ENCODE data around the gene G3BP1. TPM values are rescaled to one million over a fixed set of nuclear protein-coding genes. Genes with fewer than 3 reads are reported as not detected.

The G3BP1 gene
- total RNA-seq, 4 donors from 2014 or later = 63.7 to 67.7 (median 65.8) TPM

DNA sequence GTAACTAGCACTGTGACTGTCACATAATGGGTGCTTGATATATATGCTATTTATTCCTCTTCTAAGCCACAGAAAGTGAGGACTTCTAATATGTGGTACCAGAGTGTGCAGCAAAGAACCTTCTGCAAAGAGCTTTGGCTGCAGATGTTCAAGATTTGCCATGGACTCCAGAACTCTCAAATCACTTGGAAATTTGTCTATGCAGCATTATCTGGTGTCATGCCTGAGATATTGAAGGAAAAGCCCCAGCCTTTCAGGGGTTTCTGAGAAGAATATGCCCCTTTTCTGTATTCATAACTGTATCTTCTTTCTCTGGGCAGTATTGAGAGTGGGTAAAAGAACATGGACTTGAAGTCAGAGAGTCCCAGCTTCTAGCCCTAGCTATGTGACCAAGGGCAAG is 4.8 kb upstream of the G3BP1 start:
- Histone ChIP-seq H3K27me3 (no peaks in the 10 kb centered on the region), H3K4me3 (no peak overlapping the region)

DNA sequence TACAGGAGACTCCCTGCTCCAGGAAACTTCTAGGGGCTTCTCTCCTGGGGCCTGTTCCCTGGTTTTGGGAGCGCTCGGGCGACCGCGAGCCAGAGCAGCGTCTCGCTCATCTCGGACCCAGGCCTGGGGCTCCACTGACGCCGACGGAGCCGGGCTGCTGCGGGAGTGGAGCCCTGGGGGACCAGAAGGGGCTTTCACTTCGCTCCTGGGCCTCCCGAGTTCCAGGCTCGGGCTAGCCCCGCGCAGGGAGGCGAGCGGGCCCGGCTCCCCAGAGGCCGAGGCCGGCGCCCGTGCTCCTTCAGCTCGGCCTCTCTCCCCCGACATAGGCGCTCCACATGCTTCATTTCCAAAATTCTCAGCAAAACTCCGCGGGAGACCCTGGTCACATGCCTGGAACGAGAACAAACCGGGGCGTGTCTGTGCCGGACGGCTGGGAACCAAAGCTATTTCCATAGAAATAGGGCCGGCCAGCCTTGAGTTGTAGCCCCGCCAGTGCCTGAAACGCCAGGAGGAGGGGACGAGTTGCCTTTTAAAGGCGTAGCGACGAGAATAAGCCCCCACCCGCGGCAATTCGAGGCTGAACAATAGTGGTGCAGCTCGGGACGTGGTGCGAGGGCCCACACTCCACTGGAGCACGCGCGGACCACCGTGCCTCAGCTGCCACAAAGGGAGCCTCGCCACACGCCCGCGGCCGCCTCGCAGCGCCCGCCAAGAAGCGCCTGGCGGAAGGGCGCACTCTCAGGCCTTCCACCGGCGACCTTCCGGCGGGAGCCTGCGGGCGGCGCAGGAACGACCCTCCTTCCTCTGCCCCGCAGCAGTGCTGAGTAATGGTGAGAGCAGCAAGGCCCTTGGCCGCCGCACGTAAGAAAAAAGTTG is 1.1 kb upstream of the G3BP1 start:
- H3K4me3 ChIP-seq = peak overlapping the region; percentile 52 to 89 (median 54)
- H3K27me3 ChIP-seq = no peaks in the 10 kb centered on the region
- no peaks in the 10 kb centered on the region for H3K36me3 ChIP-seq
- peaks cover 0 to 35% (median 4%) of the 10 kb centered on the region in 4 donors for H3K4me1 ChIP-seq
- TF ChIP-seq POLR2A (IDR thresholded peaks at IDR 0.05) = no peak
- TF ChIP-seq, protein P1, sequence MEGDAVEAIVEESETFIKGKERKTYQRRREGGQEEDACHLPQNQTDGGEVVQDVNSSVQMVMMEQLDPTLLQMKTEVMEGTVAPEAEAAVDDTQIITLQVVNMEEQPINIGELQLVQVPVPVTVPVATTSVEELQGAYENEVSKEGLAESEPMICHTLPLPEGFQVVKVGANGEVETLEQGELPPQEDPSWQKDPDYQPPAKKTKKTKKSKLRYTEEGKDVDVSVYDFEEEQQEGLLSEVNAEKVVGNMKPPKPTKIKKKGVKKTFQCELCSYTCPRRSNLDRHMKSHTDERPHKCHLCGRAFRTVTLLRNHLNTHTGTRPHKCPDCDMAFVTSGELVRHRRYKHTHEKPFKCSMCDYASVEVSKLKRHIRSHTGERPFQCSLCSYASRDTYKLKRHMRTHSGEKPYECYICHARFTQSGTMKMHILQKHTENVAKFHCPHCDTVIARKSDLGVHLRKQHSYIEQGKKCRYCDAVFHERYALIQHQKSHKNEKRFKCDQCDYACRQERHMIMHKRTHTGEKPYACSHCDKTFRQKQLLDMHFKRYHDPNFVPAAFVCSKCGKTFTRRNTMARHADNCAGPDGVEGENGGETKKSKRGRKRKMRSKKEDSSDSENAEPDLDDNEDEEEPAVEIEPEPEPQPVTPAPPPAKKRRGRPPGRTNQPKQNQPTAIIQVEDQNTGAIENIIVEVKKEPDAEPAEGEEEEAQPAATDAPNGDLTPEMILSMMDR (IDR thresholded peaks at IDR 0.05) = peak in 1 of 6 experiments; percentile 7
- DNase-seq = peak in 2 of 3 donors; percentile 61 to 82
- peak overlapping the region; percentile 89 to 97 (median 95) for H3K27ac ChIP-seq
- no peaks in the 10 kb centered on the region for H3K9me3 ChIP-seq

More for the DNA sequence above, 4.8 kb upstream of the G3BP1 start:
- Histone ChIP-seq H3K9me3 (no peaks in the 10 kb centered on the region), H3K36me3 (no peaks in the 10 kb centered on the region), H3K27ac (no peak overlapping the region), H3K4me1 (peaks cover 0 to 11% (median 4%) of the 10 kb centered on the region in 4 donors)
- DNase-seq = no peak
- TF ChIP-seq, protein P1 (IDR thresholded peaks at IDR 0.05) = no peak
- TF ChIP-seq POLR2A (IDR thresholded peaks at IDR 0.05) = no peak

DNA sequence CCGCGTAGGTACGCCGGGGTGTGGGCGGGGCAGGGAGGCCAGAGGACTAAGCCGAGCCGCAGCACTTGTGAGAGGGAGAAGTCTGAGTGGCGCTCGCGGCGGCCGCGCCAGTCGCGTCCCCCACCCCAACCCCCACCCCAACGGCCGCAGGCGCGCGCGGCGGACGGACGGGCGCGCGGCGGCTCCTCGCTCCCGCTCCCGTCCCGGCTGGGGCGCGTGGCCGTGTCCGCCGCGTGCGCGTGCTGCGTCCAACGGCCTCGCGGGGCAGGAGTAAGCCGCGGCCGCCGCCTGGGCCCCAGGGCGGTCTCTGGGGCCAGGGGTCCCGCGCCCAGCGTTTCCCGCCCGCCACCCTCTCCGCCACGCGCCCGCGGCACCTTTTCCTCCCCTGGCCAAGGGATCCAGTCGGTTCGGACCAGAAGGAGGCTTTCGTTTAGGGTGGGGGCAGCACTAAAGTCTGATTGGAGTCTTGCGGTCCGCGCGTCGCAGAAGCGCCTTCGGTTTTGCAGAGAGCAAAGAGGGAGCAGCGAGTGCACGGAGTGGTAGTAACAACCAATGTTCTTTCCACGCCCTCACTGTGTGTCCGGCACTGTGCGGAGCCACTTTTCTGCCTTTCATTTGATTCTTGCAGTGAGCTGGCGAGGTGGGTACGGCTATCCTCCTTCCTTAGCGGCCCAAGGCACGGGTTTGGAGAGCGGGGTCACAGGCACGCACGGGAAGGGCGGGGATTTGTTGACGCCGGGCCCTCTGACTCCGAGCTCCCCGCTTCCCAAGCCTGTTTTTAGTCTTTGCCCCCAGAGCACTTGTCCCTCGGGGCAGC is 483 bp downstream of the G3BP1 start:
- TF ChIP-seq, protein P1 (IDR thresholded peaks at IDR 0.05) = no peak
- TF ChIP-seq POLR2A (IDR thresholded peaks at IDR 0.05) = no peak
- peak overlapping the region; percentile 70 to 91 (median 90) for H3K4me3 ChIP-seq
- peak; percentile 48 to 74 (median 69) for DNase-seq
- no peaks in the 10 kb centered on the region for H3K27me3 ChIP-seq
- no peaks in the 10 kb centered on the region for H3K36me3 ChIP-seq
- peak overlapping the region; percentile 82 to 97 (median 96) for H3K27ac ChIP-seq
- H3K9me3 ChIP-seq = no peaks in the 10 kb centered on the region
- peaks cover 0 to 35% (median 8%) of the 10 kb centered on the region in 4 donors for H3K4me1 ChIP-seq

DNA sequence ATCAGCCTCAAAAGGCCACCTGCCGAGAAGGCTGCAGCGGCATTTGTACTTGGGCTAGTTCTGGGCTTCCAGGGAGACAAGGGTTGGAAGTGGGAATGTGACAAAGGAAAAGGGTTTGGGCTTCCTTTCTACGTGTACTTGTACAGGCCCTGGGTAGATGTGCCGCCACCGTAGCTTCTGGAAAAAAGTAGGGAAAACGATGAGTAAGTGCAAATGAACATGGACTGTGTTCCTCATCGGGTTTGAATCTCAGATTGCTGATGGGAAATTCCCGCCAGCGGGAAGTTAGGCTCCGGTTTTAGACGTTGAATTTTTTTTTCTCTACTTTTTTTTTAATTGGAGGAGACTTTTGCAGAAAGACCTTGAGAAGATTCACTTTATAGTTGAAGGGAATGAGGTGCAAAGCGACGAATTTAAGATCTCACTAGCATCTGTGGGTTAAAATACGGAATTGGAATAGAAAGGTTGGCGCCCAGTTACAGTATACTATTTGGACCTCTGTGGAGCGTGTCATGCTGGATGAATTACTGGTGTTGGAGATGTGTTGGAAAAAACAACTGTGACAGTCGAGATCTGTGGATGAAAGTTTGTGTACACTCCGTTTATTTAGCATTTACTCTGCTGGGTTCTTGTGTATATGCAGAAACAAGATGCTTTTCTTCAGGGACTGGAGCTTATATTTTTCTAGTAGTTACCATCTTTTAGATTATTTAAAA is 1.2 kb downstream of the G3BP1 start:
- no peak for TF ChIP-seq POLR2A (IDR thresholded peaks at IDR 0.05)
- TF ChIP-seq, protein P1 (IDR thresholded peaks at IDR 0.05) = no peak
- peak in 1 of 3 donors; percentile 56 for DNase-seq

DNA sequence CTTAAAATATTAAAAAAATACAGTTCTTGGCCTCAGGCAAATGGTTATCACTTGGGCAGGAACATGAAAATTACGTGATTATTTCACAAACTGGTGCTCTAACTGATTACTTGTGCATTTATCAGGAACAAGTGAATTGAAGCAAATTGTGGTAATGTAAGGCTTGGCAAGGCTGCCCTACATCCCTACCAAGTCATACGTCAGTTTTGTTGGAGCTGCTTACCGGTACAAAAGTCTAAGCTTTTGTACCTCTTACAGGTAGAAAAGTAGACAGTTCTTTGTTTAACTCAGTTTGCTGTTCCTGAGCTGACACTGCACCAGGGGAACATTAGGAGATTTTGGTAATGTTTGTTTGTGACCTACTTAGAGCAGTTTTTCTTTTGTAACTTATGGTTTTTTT is 2.2 kb downstream of the G3BP1 start:
- DNase-seq = no peak
- Histone ChIP-seq H3K4me1 (peaks cover 0 to 35% (median 9%) of the 10 kb centered on the region in 4 donors), H3K36me3 (no peaks in the 10 kb centered on the region), H3K27me3 (no peaks in the 10 kb centered on the region), H3K4me3 (peak overlapping the region in 3 of 4 donors; percentile 89 to 91 (median 90)), H3K27ac (no peak overlapping the region), H3K9me3 (no peaks in the 10 kb centered on the region)
- TF ChIP-seq POLR2A (IDR thresholded peaks at IDR 0.05) = no peak
- TF ChIP-seq, protein P1 (IDR thresholded peaks at IDR 0.05) = no peak

More for the DNA sequence above, 1.2 kb downstream of the G3BP1 start:
- peak overlapping the region; percentile 82 to 97 (median 96) for H3K27ac ChIP-seq
- no peaks in the 10 kb centered on the region for H3K9me3 ChIP-seq
- H3K36me3 ChIP-seq = no peaks in the 10 kb centered on the region
- no peaks in the 10 kb centered on the region for H3K27me3 ChIP-seq
- H3K4me1 ChIP-seq = peaks cover 0 to 35% (median 8%) of the 10 kb centered on the region in 4 donors
- H3K4me3 ChIP-seq = peak overlapping the region; percentile 70 to 91 (median 90)

Data from Peyer's patch (tissue), 4 donors.